Measurements from ENCODE around the gene EFHC2.

DNA sequence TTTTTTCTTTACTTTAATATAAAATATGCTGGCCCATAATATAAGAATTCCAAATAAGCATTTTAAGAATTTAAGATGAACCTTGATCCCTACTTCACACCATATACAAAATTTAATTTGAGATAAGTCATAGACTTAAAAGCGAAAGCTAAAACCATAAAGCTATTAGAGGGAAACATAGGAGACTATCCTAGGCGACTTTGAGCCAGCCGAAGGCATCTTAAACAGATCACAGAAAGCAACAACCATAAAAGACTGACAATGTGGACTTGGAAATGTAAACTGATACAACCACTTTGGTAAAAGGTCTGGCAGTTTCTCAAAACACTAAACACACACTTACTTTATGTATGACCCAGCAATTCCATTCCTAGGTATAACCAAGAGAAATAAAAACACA is 125.0 kb downstream of the EFHC2 start:
- TF ChIP-seq POLR2A (IDR thresholded peaks at IDR 0.05) (no peak), POLR2AphosphoS5 (IDR thresholded peaks at IDR 0.05) (no peak), EP300 (IDR thresholded peaks at IDR 0.05) (no peak)
- TF ChIP-seq, protein P1, sequence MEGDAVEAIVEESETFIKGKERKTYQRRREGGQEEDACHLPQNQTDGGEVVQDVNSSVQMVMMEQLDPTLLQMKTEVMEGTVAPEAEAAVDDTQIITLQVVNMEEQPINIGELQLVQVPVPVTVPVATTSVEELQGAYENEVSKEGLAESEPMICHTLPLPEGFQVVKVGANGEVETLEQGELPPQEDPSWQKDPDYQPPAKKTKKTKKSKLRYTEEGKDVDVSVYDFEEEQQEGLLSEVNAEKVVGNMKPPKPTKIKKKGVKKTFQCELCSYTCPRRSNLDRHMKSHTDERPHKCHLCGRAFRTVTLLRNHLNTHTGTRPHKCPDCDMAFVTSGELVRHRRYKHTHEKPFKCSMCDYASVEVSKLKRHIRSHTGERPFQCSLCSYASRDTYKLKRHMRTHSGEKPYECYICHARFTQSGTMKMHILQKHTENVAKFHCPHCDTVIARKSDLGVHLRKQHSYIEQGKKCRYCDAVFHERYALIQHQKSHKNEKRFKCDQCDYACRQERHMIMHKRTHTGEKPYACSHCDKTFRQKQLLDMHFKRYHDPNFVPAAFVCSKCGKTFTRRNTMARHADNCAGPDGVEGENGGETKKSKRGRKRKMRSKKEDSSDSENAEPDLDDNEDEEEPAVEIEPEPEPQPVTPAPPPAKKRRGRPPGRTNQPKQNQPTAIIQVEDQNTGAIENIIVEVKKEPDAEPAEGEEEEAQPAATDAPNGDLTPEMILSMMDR (IDR thresholded peaks at IDR 0.05), result no peak

Measured in suprapubic skin (tissue), 4 donors.